Glutamatergic neuron (in vitro differentiated cells): ENCODE measurements around the gene PIK3R5. TPM values are rescaled to one million over a fixed set of nuclear protein-coding genes. Genes with fewer than 3 reads are reported as not detected.

Experiments used
- DNase-seq: peaks from one replicate; pipeline ENCODE4 v3.0.0; 2022
- H3K27ac Mint-ChIP-seq: one replicate; pipeline ENCODE4 v1.8.0; 2020; ENCODE audit warnings: mild to moderate bottlenecking, mixed read lengths, inconsistent platforms; ENCODE audit not compliant: unreplicated experiment
- H3K27me3 Mint-ChIP-seq: one replicate; pipeline ENCODE4 v1.8.0; 2020; ENCODE audit warnings: mild to moderate bottlenecking, moderate library complexity, mixed read lengths, inconsistent platforms; ENCODE audit not compliant: unreplicated experiment
- H3K36me3 Mint-ChIP-seq: one replicate; pipeline ENCODE4 v1.8.0; 2020; ENCODE audit warnings: mild to moderate bottlenecking, mixed read lengths, inconsistent platforms; ENCODE audit not compliant: unreplicated experiment
- H3K4me1 Mint-ChIP-seq: one replicate; pipeline ENCODE4 v1.8.0; 2020; ENCODE audit warnings: mild to moderate bottlenecking, low read depth, mixed read lengths, inconsistent platforms; ENCODE audit not compliant: unreplicated experiment
- H3K4me3 Mint-ChIP-seq: one replicate; pipeline ENCODE4 v1.8.0; 2020; ENCODE audit warnings: mild to moderate bottlenecking, mixed read lengths, inconsistent platforms; ENCODE audit not compliant: unreplicated experiment
- H3K9me3 Mint-ChIP-seq: one replicate; pipeline ENCODE4 v1.8.0; 2020; ENCODE audit warnings: mild to moderate bottlenecking, moderate library complexity, mixed read lengths, inconsistent platforms; ENCODE audit not compliant: unreplicated experiment
- total RNA-seq: library from RNA; stranded (reverse); fragmentation: NEBNext Ultra II Directional; extraction: Animal tissue kit (Norgen Biotek cat#: 25700); gene quantifications from one replicate; pipeline ENCODE4 v1.2.1, GENCODE V29; 2021; ENCODE audit not compliant: unreplicated experiment
- TF ChIP-seq, protein P1 (sequence below): fragments of 200-600 bp; sonication (generic); IDR thresholded peaks from one replicate; pipeline ENCODE4 v1.5.0; 2021; ENCODE audit not compliant: partially characterized antibody, unreplicated experiment

PIK3R5 gene
- total RNA-seq, 1 donor from 2014 or later = not detected

- H3K27ac Mint-ChIP-seq = no peak overlapping the region
- peaks cover 4% of the 10 kb centered on the region for H3K9me3 Mint-ChIP-seq
- TF ChIP-seq, protein P1, sequence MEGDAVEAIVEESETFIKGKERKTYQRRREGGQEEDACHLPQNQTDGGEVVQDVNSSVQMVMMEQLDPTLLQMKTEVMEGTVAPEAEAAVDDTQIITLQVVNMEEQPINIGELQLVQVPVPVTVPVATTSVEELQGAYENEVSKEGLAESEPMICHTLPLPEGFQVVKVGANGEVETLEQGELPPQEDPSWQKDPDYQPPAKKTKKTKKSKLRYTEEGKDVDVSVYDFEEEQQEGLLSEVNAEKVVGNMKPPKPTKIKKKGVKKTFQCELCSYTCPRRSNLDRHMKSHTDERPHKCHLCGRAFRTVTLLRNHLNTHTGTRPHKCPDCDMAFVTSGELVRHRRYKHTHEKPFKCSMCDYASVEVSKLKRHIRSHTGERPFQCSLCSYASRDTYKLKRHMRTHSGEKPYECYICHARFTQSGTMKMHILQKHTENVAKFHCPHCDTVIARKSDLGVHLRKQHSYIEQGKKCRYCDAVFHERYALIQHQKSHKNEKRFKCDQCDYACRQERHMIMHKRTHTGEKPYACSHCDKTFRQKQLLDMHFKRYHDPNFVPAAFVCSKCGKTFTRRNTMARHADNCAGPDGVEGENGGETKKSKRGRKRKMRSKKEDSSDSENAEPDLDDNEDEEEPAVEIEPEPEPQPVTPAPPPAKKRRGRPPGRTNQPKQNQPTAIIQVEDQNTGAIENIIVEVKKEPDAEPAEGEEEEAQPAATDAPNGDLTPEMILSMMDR = no peak
- H3K27me3 Mint-ChIP-seq = peaks cover 12% of the 10 kb centered on the region
- DNase-seq = no peak
- no peaks in the 10 kb centered on the region for H3K4me1 Mint-ChIP-seq
- no peak overlapping the region for H3K4me3 Mint-ChIP-seq
- H3K36me3 Mint-ChIP-seq = peaks cover 9% of the 10 kb centered on the region
Observed at GRCh38 chr17:8963014-8963413, 2.5 kb downstream of the PIK3R5 start.

DNA sequence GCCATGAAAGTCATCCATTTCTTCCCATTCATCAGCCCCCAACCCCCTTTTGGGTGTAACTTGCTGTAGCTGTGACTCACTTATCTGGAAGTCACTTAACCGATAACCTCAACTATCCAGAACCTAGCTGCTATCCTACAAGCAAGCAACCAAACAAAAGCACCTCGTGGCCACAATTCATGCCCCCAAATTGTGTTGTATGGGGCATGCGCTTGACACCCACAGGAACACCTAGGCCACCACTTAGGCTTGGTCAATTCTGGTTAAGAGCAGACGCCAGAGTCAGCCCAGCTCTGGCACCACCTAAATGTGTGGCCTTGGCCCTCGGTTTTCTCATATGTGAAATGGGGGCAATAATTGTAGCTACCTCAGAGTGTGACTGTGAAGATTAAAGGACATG, 3.7 kb downstream of the PIK3R5 start:
- no peak overlapping the region for H3K4me3 Mint-ChIP-seq
- peaks cover 3% of the 10 kb centered on the region for H3K9me3 Mint-ChIP-seq
- no peak for DNase-seq
- H3K4me1 Mint-ChIP-seq = no peaks in the 10 kb centered on the region
- TF ChIP-seq, protein P1 = no peak
- peaks cover 15% of the 10 kb centered on the region for H3K27me3 Mint-ChIP-seq
- peaks cover 7% of the 10 kb centered on the region for H3K36me3 Mint-ChIP-seq
- no peak overlapping the region for H3K27ac Mint-ChIP-seq

GRCh38 chr17:8960325-8961140, 5.0 kb downstream of the PIK3R5 start:
- Mint-ChIP-seq H3K27me3 (peaks cover 15% of the 10 kb centered on the region), H3K36me3 (peaks cover 4% of the 10 kb centered on the region), H3K27ac (no peak overlapping the region), H3K4me3 (no peak overlapping the region), H3K9me3 (peaks cover 3% of the 10 kb centered on the region), H3K4me1 (no peaks in the 10 kb centered on the region)
- DNase-seq = no peak
- TF ChIP-seq, protein P1 = no peak

GRCh38 chr17:8959312-8959918, 6.1 kb downstream of the PIK3R5 start:
- Mint-ChIP-seq H3K36me3 (no peaks in the 10 kb centered on the region), H3K27me3 (peaks cover 9% of the 10 kb centered on the region), H3K4me3 (no peak overlapping the region), H3K27ac (no peak overlapping the region), H3K9me3 (peaks cover 2% of the 10 kb centered on the region), H3K4me1 (no peaks in the 10 kb centered on the region)
- TF ChIP-seq, protein P1 = no peak
- DNase-seq = no peak

- Mint-ChIP-seq H3K27me3 (peaks cover 5% of the 10 kb centered on the region), H3K4me3 (no peak overlapping the region), H3K9me3 (peaks cover 1% of the 10 kb centered on the region), H3K4me1 (no peaks in the 10 kb centered on the region), H3K36me3 (no peaks in the 10 kb centered on the region), H3K27ac (no peak overlapping the region)
- DNase-seq = no peak
- TF ChIP-seq, protein P1 = no peak
Observed at GRCh38 chr17:8957721-8958120, 7.8 kb downstream of the PIK3R5 start.
